ENCODE measurements around the gene PEAK1.

DNA sequence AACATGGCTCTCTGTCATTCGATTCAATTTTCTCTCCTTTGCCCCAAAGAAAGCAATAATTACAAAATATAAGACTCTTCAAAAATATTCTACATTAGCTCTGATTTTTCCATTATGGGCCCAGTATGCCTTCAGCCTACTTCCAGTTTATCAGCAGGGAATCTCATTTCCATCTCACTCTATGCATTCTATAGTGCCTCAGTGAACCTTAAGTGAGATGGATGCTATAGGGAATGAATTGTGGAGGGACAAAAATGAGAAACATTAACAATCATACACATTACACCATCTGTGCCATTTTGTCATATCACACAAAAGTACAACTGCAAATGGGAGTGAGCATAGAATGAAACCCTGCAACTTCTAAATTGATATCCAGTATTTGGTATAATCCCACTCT is 298.3 kb downstream of the PEAK1 start:
- TF ChIP-seq, protein P1, sequence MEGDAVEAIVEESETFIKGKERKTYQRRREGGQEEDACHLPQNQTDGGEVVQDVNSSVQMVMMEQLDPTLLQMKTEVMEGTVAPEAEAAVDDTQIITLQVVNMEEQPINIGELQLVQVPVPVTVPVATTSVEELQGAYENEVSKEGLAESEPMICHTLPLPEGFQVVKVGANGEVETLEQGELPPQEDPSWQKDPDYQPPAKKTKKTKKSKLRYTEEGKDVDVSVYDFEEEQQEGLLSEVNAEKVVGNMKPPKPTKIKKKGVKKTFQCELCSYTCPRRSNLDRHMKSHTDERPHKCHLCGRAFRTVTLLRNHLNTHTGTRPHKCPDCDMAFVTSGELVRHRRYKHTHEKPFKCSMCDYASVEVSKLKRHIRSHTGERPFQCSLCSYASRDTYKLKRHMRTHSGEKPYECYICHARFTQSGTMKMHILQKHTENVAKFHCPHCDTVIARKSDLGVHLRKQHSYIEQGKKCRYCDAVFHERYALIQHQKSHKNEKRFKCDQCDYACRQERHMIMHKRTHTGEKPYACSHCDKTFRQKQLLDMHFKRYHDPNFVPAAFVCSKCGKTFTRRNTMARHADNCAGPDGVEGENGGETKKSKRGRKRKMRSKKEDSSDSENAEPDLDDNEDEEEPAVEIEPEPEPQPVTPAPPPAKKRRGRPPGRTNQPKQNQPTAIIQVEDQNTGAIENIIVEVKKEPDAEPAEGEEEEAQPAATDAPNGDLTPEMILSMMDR (optimal IDR thresholded peaks at IDR 0.05 in 1 of 3, IDR thresholded peaks at IDR 0.05 in 1 of 3, conservative IDR thresholded peaks at IDR 0.05 in 1 of 3; ENCODE audit: extremely low read depth in 1 of 3, insufficient read depth in 2 of 3, low read length in 3 of 3): no peak
- no peak for TF ChIP-seq EZH2 (IDR thresholded peaks at IDR 0.05; ENCODE audit: low read length)

Measured in keratinocyte (primary cell).